ENCODE measurements around the gene ARPP21.

Gene ARPP21

GRCh38 chr3:35641920-35642527, 2.7 kb downstream of the ARPP21 start:
- DNase-seq (ENCODE audit: low read depth in 2 of 2), result no peak

- no peak for DNase-seq (ENCODE audit: low read depth in 2 of 2)
Measured at GRCh38 chr3:35643495-35643894, 4.2 kb downstream of the ARPP21 start.

GRCh38 chr3:35644451-35644850, 5.1 kb downstream of the ARPP21 start:
- DNase-seq (ENCODE audit: low read depth in 2 of 2), result no peak

- DNase-seq (ENCODE audit: low read depth in 2 of 2), result no peak
Measured at GRCh38 chr3:35645189-35645588, 5.9 kb downstream of the ARPP21 start.

GRCh38 chr3:35646081-35646480, 6.8 kb downstream of the ARPP21 start:
- no peak for DNase-seq (ENCODE audit: low read depth in 2 of 2)

- no peak for DNase-seq (ENCODE audit: low read depth in 2 of 2)
Measured at GRCh38 chr3:35647461-35647860, 8.1 kb downstream of the ARPP21 start.

GRCh38 chr3:35648347-35648746, 9.0 kb downstream of the ARPP21 start:
- DNase-seq (ENCODE audit: low read depth in 2 of 2), result no peak

- no peak for DNase-seq (ENCODE audit: low read depth in 2 of 2)
Measured at GRCh38 chr3:35649405-35649804, 10.1 kb downstream of the ARPP21 start.

- no peak for DNase-seq (ENCODE audit: low read depth in 2 of 2)
Measured at GRCh38 chr3:35651426-35651825, 12.1 kb downstream of the ARPP21 start.

GRCh38 chr3:35651851-35652250, 12.5 kb downstream of the ARPP21 start:
- no peak for DNase-seq (ENCODE audit: low read depth in 2 of 2)

- DNase-seq (ENCODE audit: low read depth in 2 of 2), result no peak
Measured at GRCh38 chr3:35653347-35653746, 14.0 kb downstream of the ARPP21 start.

GRCh38 chr3:35654476-35654875, 15.2 kb downstream of the ARPP21 start:
- no peak for DNase-seq (ENCODE audit: low read depth in 2 of 2)

GRCh38 chr3:35658686-35659085, 19.4 kb downstream of the ARPP21 start:
- DNase-seq (ENCODE audit: low read depth in 2 of 2), result no peak

- DNase-seq (ENCODE audit: low read depth in 2 of 2), result no peak
Measured at GRCh38 chr3:35659768-35660167, 20.4 kb downstream of the ARPP21 start.

GRCh38 chr3:35663471-35663870, 24.1 kb downstream of the ARPP21 start:
- DNase-seq (ENCODE audit: low read depth in 2 of 2), result no peak

GRCh38 chr3:35664460-35664919, 25.2 kb downstream of the ARPP21 start:
- DNase-seq (ENCODE audit: low read depth in 2 of 2), result no peak

- DNase-seq (ENCODE audit: low read depth in 2 of 2), result no peak
Measured at GRCh38 chr3:35665390-35666055, 26.2 kb downstream of the ARPP21 start.

GRCh38 chr3:35666888-35667287, 27.6 kb downstream of the ARPP21 start:
- no peak for DNase-seq (ENCODE audit: low read depth in 2 of 2)

GRCh38 chr3:35670408-35670965, 31.2 kb downstream of the ARPP21 start:
- DNase-seq (ENCODE audit: low read depth in 2 of 2), result no peak

GRCh38 chr3:35671483-35671882, 32.2 kb downstream of the ARPP21 start:
- DNase-seq (ENCODE audit: low read depth in 2 of 2), result no peak

- DNase-seq (ENCODE audit: low read depth in 2 of 2), result no peak
Measured at GRCh38 chr3:35673017-35673416, 33.7 kb downstream of the ARPP21 start.

GRCh38 chr3:35674451-35675109, 35.3 kb downstream of the ARPP21 start:
- DNase-seq (ENCODE audit: low read depth in 2 of 2), result no peak

GRCh38 chr3:35675206-35675605, 35.9 kb downstream of the ARPP21 start:
- DNase-seq (ENCODE audit: low read depth in 2 of 2), result no peak

All from stimulated activated CD4-positive, alpha-beta T cell treated with anti-CD3 and anti-CD28 coated beads, Interleukin-1b, Interleukin-23, amount 100 ng/mL, for 1 hour (primary cell).